Skeletal muscle cell (primary cell): ENCODE results near the gene NRP2.

ENCODE experiments used
- DNase-seq: peaks from one replicate; pipeline ENCODE4 v3.0.0-alpha.2; 2010; ENCODE audit warnings: low read depth
- H3K4me3 ChIP-seq: 2 replicates; pipeline ENCODE4 v1.5.1; 2011; ENCODE audit warnings: low read depth, mild to moderate bottlenecking, control low read depth, low read length, moderate library complexity

The NRP2 gene

DNA sequence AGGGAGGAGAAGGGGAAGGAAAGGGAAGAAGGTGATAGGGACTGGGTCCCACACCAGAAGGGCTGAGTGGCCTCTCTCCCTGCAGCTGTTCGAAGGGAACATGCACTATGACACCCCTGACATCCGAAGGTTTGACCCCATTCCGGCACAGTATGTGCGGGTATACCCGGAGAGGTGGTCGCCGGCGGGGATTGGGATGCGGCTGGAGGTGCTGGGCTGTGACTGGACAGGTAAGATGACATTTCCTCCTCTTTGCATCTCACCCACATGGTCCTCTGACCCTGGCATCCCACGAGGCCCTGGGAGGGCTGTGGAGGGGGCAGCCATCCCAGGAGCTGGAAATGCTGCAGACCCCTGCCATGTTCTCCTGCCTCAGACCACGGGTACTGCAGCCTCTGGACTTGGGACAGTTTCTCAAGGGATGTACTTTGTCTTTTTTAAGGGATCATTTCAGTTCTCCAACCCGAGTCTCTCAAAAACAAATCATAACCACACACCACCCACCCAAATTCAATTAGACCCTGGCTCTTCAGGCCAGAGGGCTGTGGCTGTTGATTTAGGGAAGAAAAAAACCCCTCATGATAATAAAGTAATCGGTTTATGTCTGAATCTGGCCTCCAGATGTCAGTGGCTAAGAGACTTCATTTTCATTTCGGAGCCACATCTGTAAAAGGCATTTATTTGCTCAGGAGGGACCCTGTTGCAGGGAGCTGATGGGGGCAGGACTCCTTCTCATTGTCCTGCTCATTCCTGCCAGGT lies 63.5 kb downstream of the NRP2 start:
- H3K4me3 ChIP-seq = no peak overlapping the region
- no peak for DNase-seq

DNA sequence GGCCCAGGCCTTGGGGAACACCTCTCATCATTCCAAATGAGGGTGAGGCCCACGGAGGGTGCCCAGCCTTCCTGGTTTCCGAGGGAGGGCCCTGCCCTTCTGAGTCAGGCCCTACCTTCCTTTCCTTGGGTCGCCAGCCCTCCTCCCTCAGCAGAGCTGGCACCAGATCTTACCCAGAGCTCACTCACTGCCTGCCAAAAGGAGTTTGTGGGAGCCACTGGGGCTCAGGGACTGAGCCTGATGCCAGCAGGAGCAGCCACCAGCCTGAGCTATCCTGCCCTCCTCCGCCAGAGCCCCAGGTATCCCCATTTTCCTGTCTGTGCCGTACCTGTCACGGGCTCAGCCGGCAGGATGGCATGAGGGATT lies 64.1 kb downstream of the NRP2 start:
- no peak for DNase-seq
- H3K4me3 ChIP-seq = no peak overlapping the region

DNA sequence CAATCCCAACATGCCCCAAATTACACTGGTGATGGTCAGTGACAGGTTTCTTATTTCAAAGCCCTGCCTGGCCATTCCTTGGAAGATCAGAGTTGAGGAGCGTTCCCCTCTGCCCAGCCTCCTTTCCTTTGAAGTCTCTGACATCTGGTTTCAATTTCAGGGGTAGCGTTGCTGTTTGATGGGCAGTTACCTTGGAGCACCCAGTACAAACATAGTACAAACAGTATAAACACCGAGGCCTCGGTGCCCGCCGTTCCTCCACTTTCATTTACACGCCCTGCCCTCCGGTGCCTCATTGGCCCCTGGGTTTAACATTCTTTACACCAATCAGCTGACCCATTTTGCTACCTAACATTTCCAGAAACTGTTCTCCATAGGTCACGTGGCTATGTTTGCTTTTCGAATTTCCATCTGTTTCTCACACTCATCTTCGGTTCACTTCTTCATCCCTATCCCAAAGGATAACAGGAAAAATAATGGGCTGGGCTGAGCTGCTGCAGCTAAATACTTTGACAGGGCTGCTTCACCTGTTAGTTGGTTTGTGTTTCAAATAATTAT lies 65.6 kb downstream of the NRP2 start:
- no peak for DNase-seq
- no peak overlapping the region for H3K4me3 ChIP-seq

DNA sequence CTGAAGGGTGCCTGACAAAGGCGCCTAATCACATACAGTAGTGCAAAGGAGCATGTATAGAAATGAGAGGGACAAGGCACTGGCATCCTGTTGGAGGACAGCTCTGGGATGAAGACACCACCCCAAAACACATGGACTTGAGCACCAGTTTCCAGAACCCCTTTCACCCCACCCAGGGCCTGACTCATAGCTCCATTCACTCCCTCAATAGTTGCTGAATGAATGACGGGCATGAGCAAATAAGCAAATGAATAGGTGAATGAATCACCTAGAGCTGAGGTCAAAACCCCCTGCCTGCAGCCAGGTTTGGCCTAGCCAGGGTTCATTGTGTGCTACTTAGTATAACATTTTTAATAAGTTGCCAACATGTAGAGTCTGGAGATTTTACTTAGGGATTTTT lies 66.3 kb downstream of the NRP2 start:
- no peak overlapping the region for H3K4me3 ChIP-seq
- no peak for DNase-seq

DNA sequence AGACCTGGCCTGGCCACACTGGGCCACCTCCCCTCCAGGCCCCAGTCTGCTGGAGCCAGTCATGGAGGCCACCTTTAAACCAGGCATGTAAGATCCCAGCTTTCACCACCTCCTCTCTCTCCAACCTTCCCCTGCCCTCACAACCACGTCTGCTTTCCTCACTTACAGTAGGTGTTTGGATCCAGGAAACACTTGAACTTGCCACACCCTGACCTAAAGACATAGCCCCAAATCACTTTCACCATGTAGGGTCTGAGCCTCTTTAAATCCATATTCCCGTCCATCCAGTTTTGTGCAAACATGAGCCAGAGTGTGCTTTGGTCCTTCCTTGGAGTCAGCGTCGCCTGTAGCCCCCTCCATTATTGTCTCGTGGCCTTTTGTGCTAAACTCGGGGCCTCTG lies 66.8 kb downstream of the NRP2 start:
- DNase-seq = no peak
- no peak overlapping the region for H3K4me3 ChIP-seq

DNA sequence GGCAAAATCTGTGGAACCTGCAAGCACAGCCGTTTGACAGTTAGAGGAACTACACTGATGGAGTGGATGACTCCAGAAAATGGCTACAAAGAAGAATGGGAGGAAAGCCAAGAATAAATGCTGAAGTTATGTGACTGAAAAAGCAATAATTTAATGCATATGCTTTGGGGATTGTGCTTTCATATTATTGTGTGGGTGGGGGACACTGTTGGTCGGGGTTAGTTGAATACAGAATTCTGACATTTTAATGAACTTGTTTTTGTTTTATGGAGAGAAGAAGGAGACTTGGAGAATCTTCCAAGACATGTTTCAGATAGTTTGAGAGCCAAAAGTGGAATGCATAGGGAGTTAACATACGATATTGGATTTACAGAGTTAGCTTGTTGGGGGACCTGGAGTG lies 68.5 kb downstream of the NRP2 start:
- H3K4me3 ChIP-seq = no peak overlapping the region
- no peak for DNase-seq

DNA sequence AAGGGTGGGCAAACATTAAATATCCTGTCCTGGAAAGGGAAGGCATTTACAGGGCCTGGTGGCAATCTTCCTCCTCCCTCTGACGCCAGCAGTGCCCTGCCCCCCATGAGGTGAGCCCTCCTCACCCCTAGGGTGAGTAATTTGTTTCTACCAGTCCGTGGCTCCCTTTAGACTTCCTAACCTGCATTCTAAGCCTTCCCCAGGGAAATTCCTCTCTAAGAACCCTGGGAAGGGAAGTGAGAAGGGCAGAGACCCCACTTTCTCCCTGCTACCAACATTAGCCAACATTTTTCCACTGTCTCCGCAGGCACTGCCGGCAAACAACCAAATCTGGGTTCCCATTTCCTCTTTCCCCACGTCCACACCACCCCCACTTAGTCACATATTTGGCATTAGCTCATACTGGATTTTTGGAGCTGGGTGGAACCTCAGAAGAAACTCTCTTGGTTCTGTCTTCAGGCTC lies 69.3 kb downstream of the NRP2 start:
- DNase-seq = no peak
- H3K4me3 ChIP-seq = no peak overlapping the region

DNA sequence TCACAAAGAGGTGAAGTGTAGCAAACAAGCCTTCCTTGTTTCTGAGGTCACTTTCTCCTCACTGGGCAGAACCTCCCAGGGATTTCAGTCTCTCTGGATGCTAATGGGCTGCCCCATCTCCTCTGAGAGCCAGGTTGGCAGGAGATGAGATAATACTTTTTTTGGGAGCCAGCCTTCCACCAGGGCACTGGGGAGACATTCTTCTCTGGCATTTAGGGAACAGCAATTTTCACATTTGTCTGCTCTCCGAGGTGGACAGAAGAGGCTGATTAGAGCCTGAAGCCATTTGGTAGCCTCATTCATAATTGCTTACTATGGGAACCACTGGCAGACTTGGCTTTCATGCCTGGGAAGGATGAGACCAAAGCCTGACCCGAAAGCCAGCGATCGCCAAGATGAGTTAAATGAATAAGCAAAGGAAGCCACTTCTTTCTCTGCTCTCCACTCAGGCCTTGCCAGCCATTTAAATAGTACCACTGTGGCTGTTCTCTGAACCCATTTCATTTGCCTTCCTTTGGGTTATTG lies 70.1 kb downstream of the NRP2 start:
- no peak overlapping the region for H3K4me3 ChIP-seq
- no peak for DNase-seq

DNA sequence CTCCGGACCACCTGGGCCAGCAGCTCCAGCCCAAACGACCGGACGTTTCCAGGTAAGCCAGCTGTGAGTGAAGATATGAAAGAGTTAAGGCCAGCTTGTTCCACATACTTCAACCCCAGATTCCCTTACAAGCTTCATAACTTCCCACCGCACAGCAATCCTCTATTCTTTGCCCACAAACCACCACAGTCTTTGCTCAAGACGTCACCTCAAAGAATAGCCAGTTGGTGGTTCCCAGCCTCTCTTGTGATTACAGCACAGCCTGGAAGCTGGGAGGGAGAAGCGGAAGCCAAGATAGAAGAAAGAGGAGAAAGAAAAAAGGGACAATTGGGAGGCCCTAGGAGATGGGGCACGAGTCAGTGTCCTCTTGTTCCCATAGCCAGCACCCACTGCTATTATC lies 70.6 kb downstream of the NRP2 start:
- no peak for DNase-seq
- H3K4me3 ChIP-seq = no peak overlapping the region

DNA sequence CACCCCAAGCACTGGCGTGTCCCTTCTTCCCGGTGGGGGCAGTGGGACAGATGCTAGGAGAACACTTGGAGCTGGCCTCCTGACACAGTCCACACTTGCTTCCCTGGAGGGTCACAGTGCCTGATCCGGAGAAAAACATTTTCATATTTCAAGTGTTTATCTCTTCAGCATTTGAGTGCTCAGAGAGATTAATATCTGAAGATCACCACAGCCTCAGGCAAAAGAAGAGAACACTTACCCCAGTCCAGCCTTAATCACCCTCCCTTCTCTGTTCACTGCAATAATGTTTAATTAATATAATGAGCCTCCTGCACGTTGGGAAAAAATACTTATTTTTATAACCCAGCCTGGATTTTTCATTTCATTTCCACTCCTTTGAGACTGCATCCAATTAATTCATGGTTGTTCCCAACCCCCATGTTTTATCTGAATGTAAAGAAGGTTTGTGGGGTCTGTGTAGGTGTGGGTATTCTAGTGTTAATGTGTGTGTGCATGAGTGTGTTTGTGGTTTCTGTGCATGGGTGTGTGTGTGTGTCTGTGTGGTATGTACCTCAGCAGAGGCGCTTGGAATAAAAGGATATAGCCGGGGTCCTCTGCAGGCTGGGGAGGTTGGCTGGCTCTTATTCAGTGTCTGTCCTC lies 72.1 kb downstream of the NRP2 start:
- no peak for DNase-seq
- H3K4me3 ChIP-seq = no peak overlapping the region

DNA sequence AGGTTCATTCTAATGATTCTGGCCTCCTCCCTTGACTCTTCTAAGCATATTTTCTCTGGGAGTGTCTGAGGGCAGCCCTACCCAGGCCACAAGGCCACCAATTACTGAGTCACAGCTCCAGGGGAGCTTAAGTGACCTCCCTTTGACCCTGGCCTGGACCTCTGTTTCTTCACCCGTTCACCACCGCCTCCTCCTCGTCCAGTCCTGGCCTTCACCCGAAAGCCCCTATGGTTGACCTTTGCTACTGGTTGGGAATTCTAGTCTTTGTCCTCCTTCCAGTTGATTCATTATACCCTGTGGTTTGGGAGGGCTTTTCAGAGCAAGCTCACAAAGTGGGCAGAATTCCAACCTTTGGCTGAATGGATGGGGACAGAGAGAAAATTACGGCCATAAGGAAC lies 72.6 kb downstream of the NRP2 start:
- no peak overlapping the region for H3K4me3 ChIP-seq
- DNase-seq = no peak

DNA sequence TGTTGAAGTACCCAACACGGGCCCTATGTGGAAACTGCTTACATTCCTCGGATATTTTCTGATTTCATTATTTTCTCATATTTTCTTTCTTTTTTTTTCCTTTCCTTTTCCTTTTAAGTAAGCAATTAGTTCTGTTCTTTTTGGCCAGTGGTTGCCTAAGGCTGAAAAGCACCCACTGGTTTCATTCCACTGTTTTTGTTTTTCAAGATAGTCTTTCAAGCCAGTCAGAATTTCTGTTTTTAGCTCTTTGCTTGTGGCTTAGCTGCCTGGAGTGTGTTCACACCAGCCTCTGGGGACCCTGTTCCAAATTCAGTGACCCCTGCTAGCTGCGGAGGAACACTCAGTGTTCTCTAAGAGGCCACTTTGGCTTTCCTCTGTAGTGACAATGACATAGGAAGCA lies 73.6 kb downstream of the NRP2 start:
- DNase-seq = no peak

DNA sequence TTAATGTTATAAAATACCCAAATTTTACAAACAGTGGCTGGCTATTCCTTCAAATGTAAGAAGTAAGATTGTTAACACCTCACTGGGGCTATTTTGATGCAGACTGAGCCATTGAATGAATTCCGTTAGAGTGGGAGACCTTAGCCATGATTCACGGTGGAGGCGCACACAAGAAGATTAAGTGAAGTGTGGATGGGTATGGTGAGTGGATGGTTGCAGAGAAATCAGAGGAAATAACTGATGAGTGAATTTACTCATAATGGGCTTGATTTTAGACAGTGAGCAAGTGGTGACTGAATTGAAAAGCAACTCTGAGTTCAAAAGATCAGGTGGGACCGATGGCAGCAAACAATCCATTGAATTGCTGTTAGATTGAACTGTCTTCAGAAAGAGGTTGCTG lies 75.0 kb downstream of the NRP2 start:
- DNase-seq = no peak
- no peak overlapping the region for H3K4me3 ChIP-seq

More for the DNA sequence above, 73.6 kb downstream of the NRP2 start:
- no peak overlapping the region for H3K4me3 ChIP-seq

DNA sequence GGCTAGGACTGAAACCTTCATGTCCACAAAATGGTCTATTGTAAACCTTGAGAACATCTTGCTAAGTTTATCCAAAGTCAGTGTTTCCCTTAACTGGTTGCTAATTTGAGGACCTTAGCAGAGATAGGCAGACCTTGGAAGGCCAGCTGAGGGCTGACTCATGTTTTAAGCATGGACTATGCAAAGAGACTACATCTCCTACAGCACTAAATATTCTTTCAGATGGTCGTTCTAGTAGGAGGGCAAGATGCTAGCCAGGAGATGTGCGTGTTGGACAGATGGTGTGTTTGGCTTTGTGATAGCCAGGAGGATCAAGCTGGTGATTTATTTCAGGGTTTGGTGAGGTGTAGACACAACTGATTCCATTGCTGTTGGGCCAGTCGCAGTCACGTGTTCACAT lies 75.8 kb downstream of the NRP2 start:
- H3K4me3 ChIP-seq = no peak overlapping the region
- DNase-seq = no peak

DNA sequence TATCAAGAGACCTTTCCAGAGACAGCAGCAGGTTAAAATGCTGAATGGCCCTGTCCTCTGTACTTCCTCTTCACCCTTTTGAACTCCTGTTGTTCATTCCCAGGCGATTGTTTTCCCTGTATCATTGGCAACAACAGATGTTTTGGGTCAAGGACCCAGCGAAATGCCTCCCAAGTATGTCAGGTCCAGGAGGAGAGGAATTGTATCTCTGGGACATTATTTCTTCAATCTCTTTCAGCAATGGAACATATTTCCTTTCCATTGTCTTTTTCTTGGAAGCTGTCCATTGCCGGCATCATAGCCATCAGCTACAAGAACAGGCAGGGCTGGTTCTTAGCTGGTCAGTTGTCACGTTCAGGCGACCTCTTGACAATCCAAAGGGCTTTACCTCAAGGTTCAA lies 76.2 kb downstream of the NRP2 start:
- no peak for DNase-seq
- H3K4me3 ChIP-seq = no peak overlapping the region

DNA sequence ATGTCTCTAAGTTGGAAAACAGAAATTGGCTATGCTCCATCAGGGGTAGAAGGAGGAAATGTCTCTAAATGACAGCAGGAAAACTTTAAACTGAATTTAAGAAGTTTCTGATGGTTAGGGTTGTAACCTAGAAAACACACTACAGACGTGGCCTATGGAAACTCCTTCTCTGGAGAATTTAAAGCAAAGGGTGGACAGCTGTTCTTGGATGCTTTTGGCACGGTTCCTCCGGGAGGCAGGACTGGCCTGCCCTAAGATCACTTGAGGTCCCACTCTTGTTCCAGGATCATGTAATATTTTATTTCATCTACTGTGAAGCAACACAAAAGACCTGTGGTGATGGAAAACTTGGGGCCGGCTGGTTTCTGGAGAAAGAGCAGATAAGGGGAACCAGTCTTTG lies 77.0 kb downstream of the NRP2 start:
- DNase-seq = no peak
- H3K4me3 ChIP-seq = no peak overlapping the region

DNA sequence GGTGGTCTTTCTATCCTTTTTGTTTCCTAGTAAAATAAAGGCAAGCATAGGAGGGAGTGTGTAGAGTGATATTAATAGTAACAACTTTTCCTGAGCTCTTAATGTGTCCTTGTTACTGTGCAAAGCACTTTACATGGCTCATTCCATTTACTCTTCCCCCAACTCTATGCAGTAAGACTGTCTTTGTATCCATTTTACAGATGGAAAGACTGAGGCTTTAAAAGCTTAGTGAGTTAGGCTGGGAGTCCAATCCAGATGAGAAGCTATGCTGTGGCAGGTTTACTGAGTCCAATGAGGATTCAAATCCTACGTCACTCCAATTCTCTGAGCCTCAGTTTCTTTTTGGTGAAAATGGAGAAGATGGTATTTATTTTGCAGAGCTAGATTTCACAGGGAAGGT lies 77.4 kb downstream of the NRP2 start:
- DNase-seq = no peak
- no peak overlapping the region for H3K4me3 ChIP-seq

DNA sequence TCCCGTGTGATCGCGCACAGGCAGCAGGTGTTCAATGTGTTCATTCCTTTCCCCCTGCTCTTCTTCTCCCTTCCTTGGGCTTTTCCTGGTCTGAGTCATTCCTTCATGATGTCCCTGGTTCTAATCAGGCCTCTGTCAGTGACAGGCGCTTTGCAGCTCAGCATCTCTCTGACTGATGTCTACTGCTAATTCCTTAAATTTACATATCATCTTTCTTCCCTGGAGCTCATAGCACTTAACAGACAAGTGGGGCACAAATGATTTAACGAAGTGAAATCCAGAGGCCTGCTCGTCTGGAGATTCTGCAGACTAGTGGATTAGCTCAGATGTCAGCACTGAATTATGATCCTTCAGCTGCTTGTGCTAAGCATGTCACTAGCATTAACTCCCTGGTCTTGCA lies 77.9 kb downstream of the NRP2 start:
- no peak for DNase-seq
- no peak overlapping the region for H3K4me3 ChIP-seq

DNA sequence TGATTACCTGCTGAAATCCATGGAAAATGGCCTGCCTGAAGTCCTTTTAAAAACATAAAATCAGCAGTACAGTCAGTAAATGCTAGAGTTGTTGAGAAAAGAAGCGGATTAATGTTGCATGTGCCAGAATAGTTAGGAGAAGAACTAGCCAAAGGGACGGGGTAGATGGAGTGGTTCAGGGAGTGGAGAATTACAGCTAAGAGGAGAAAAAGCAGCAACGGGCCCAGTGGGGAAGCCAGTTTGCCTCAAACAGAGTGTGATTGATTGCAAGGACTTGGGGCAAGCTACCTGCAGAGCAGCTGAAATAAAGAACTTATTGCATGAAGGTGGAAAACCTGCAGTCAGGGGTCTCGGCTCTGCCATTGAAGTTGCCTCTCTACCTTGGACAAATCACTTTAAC lies 79.1 kb downstream of the NRP2 start:
- no peak overlapping the region for H3K4me3 ChIP-seq
- DNase-seq = no peak

DNA sequence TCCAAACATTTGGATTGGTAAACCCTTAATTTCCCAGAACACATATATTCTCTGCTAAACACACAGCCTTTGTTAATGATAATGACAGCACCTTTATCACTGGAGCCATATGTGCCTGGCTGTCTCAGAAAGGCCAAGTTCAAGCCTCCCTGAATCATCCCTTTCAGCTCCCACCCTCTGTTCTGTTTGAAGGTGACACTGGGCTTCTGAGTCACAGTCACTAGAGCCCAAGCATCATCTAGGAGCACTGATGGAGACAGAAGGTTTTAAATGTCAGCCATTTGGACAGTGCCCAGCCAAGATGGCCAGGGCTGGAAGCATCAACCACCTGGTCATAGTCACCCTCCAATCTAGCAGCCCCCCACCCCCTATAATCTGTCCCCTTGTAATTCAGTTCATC lies 80.6 kb downstream of the NRP2 start:
- DNase-seq = no peak

DNA sequence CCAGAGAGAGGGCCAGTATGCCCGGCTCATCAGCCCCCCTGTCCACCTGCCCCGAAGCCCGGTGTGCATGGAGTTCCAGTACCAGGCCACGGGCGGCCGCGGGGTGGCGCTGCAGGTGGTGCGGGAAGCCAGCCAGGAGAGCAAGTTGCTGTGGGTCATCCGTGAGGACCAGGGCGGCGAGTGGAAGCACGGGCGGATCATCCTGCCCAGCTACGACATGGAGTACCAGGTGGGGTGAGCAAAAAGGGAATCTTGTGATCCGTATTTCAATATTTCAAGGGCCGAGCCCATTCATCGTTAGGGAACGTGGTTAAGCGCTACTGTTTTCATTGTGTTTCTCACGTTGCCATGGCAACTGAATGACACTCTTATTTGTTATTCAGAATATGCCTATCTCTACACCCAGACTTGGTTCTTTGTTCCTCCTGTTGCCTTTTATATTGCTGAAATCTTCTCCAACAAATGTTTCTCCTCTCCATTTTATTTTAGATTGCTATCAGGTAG lies 81.5 kb downstream of the NRP2 start:
- peak; percentile 64 for DNase-seq
- H3K4me3 ChIP-seq = no peak overlapping the region

More for the DNA sequence above, 80.6 kb downstream of the NRP2 start:
- no peak overlapping the region for H3K4me3 ChIP-seq
